Forelimb muscle (tissue), 1 donor: ENCODE results near the gene DIPK1B. TPM values are rescaled to one million over a fixed set of nuclear protein-coding genes. Genes with fewer than 3 reads are reported as not detected.

Experiments used
- DNase-seq: peaks from one replicate; pipeline ENCODE4 v3.0.0-alpha.2; 2013; ENCODE audit warnings: low read depth
- polyA plus RNA-seq: library from polyadenylated mRNA; unstranded; fragments of 120-200 nt; gene quantifications from one replicate; pipeline ENCODE4 v1.2.1, GENCODE V29; 2013; ENCODE audit not compliant: insufficient read length

DIPK1B gene
- polyA plus RNA-seq, 1 donor = 18.2 TPM

- no peak for DNase-seq
Measured at GRCh38 chr9:136673088-136673974, 39.0 kb upstream of the DIPK1B start.

DNA sequence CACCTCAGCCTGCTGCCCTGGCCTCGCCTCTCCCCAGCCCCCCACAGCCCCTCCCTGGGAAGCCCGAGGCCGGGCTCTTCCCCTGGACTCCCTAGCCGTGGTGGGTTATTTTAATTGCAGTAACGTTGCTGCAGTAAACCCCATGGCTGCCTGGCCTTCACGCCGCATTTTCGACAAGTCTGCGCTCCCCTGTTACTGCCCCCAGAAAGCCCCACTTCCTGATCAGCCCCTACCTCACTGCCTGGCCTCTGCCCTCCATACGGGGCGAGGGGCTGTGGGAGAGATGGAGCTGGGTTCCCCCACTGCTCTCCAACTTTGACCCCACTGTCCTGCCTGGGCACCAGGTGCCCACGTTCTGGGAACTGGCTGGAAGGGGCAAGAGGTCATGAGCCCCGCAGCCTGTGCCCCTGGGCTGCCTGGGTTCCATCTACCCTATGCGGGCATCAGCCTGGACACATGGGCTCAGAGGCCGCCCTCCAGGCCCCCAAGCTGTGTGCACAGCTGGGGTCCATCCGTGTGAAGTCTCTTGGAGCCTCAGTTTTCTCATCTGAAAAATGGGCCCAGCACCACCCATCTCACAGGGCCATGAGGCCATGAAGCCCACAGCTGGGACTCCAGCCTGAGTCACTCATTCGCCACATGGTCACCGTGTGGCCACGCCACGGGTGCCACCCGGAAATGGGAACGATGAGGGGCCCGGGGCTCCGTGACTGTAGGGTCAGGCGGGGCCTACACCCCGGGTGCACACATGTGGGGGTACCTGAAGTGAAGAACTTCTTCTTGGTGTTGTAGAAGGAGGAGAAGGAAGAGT, 38.2 kb upstream of the DIPK1B start:
- DNase-seq = no peak

DNA sequence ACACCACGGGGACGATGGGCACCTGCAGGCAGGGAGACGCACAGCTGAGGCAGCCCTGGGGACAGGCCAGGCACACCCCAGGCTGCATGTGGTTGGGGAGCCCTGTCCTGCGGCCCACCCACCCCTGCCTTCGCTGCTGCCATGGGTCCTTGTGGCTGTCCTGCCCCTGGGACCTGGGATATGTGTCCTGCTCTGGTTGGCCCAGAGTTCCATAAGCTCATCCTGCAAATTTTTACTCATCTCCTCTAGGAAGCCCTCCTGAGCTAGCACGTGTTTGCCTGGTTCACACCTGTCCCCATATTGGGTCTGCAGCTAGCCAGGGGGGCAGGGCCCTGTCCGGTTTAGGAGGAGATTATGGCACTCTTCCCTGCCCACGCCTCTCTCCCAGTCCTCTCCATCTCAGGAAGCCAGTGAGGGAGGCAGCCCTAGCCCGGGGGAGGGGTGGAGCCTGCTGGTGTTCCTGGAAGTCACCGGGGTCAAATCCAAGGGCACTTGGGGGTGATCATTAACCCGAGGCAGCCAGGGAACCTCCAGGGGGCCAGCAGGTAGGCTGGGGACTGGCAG, 37.5 kb upstream of the DIPK1B start:
- DNase-seq = no peak

DNA sequence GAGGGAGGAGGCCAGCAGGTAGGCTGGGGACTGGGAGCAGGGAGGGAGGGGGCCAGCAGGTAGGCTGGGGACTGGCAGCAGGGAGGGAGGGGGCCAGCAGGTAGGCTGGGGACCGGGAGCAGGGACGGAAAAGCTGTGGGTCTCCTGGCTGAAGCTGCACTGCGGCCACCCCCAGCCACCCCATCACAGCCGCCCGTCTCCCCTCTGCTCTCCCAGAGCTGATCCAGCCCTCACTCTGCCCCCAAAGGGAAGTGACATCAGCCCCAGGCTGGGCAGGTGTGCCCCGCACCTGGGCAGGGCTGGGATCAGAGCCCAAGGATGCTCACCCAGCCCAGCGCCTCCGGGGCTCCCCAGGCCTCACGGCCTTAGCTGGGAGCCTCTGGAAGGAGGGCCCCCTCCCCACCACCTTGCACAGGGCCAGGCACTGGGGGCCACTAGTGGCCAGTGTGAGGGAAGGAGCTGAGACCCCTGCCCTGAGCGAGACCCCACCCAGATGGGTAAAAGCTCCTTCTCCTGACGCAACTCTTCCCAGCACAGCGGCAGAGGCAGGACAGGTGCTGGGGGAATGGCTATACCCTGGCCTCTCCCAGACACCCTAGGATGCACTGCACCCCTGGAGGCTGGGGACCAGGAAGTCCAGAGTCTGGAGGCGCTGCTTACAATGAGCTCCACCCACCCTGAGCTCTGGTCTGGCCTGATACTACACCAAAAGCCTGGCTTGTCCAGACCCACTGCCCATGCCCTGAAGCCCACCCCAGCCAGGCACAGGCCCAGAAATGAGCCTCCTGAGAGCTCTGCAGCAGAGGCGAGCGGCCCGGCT, 36.7 kb upstream of the DIPK1B start:
- DNase-seq = no peak

DNA sequence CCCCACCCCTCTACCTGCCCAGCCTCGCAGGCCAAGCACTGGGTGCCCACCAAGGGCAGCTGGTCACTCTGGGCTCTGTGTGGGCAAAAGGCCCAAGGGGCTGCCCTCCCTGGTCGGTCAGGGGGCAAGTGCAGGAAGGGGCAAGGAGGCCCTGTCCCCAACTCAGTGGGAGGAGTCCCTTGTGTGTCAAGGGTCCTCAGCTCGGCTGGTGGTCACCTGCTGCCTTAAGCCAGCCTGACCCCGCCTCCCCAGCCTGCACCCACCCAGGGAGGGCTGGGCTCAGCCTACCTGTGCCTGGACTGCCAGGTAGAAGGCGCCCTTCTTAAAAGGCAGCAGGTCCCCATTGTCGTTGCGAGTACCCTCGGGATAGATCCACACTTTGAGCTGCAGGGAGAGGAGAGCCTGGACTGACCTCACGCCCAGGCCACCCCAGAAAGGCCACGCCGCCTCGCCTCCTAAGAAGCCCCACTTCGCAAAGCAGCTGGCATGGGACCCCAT, 36.0 kb upstream of the DIPK1B start:
- DNase-seq = no peak

DNA sequence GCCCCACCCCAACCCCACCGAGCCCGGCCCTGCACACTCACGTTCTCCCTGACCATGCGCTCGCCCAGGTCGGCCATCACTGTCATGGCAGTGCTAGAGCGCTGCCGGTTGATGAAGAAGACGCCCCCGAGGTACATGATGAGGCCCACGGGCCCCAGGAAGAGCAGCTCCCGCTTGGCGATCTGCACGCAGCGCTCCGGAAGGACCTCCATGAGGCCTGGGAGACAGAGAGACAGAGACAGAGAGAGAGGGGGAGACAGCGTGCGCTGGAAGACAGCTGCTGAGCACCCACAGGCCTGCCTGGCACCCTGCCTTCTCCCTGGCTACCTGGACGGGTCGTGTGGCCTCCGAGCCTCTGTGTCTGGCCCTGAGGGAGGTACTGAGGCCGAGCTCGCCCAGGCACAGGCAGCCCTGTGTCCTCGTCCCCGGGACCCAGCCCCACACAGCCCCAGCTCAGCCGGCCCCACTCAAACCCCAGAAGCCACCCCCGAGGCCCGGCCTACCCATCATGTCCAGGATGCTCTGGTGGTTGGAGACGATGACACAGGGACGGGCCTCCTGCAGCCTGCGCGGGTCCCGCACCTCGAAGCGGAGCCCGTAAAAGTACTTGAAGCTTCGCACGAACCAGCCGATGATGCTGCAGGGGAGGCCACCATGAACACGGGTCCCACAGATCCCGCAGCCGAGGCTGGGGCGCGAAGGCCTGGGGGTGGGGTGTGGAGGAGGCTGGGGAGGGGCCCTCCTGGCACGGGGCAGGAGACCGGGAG, 35.3 kb upstream of the DIPK1B start:
- DNase-seq = no peak

- DNase-seq = no peak
Measured at GRCh38 chr9:136678034-136678433, 34.3 kb upstream of the DIPK1B start.

GRCh38 chr9:136678624-136679023, 33.7 kb upstream of the DIPK1B start:
- no peak for DNase-seq

DNA sequence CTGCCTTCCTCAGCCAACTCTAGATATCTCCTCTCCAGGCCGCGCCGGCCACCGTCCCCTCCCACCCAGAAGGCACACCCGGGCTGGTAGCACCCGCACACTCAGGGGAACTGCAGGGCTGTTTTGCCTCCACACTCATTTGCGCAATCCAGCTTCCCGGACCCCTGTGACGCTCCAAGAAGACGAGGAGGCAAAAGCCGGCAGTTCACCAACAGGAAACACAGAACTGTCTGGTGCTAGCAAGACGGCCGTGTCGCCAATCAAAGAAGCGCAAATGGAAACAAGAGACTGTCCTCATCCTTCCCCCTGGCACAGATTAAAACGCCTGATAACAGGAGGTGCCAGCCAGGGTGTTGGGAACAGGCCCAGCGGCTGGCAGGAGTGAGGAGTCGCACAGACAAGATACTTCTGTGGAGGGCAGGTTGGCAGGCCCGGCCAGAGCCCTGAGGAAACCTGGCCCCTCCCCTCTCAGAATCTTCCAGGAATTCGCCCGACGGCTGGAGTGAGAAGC, 32.9 kb upstream of the DIPK1B start:
- DNase-seq = no peak

- no peak for DNase-seq
Measured at GRCh38 chr9:136681029-136681428, 31.3 kb upstream of the DIPK1B start.

DNA sequence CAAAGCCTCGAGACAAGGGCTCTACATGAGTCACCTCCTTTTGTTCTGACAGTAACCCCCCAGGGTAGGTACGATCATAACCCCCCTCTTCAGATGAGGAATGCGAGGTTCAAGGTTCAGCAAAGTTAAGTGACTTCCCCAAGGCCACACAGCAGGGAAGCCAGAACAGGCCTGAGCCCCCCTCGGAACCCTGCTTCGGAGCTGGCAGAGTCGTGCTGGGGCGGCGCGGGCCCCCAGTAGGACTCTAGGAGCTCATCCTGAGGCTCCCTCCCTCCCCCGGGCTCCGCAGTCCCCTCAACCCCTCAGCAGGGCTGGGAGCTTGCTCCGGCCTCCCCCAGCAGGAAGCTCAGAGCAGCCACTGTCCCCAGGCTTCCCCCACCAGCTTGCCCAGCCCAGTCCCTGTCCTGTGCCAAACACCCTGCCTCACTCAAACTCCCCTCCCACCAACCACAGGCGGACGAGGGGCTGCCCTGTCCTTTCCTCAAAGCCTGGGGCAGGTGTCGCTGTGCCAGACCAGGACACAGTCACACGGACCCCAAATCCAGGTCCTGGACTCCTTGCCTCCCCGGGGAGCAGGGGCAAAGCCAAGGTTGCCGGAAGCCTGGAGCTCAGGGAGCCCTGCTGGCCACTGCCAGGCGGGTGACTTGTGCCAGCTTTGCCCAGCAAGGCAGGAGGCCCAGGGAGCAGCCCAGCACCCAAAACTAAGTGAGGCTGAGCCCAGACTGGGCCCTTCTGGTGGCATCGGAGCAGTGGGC, 30.2 kb upstream of the DIPK1B start:
- no peak for DNase-seq

DNA sequence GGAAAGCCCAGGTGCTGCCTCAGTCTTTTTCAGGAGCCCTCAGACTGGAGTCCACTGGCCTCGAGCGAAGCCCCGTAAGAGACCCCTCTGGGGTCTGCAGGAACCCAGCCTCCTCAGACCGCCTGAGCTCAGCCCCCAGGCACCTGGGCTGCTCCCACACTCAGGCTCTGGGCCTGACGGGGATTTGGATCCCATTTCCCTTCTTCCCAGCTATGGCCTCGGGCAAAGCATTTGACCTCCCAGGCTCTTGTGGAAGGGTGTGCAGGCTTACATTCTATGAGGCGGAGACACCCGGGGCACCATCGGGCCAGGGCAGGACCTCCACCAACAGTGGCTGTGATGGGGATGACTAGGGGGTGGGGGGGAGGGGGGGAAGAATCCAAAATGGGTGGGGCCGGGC, 29.7 kb upstream of the DIPK1B start:
- DNase-seq = no peak

GRCh38 chr9:136683173-136683745, 29.1 kb upstream of the DIPK1B start:
- DNase-seq = no peak

DNA sequence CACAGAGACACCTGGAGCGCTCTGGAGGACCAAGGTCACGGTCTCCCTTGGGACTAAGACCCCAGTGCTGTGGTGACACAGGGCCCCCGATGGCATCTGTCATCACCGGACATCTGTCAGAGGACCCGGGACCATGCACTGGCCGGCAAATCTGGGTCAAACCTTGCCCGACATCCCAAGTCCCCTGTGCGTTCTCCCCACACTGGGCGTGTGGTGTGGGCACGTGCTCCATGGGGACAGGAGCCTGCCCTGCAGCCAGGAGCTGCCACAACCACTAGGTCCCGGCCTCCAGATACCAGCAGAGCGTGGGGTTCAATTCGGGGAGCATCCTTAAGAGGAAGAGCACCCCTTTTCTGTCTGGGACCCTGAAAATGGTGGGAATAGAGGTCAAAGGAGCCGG, 28.6 kb upstream of the DIPK1B start:
- no peak for DNase-seq

DNA sequence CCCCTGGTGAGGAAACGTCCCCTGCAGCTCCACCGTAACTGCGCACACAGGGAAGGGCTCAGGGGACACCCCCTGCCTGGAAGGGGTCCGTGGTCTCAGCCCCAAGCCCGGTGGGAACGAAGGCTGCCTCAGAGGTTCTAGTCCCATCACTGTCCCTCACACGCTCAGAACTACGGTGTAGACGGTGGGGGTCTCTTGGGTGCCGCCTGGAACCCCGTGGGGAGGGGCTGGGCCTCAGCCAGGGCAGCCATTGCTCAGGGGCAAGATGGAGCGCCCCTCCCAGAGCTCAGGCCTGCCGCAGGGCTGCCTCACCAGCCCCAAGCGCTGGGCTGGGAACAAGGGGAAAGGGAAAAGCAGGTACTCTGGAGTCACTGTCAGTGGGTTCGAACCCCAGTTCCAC, 28.0 kb upstream of the DIPK1B start:
- no peak for DNase-seq

GRCh38 chr9:136684799-136685198, 27.6 kb upstream of the DIPK1B start:
- DNase-seq = no peak

DNA sequence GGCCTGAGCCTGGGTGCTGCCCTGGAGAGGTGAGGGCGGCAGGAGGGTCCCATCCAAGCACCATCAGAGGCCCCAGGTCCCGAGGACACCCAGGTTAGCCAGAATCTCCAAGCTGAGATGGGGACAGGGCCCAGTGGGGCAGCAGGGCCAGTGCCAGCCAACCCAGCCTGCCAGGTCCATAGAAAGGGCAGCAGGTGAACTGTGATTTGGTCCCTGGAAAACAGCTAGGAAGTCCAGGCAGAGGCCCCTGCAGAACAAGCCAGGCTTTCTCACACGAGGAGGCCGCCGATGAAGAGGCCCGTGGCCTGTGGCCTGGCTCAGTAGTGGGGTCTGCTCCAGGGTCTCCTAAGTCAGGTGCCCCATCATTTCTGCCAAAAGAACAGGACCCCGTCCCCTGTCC, 27.2 kb upstream of the DIPK1B start:
- no peak for DNase-seq

GRCh38 chr9:136685790-136686533, 26.4 kb upstream of the DIPK1B start:
- no peak for DNase-seq

- no peak for DNase-seq
Measured at GRCh38 chr9:136686534-136686793, 25.9 kb upstream of the DIPK1B start.
